Vagina (tissue), 2 donors: ENCODE results near the gene CXCR6.

Experiments
- CTCF ChIP-seq, 3 experiments: fragments of 450-650 bp in 2 of 3; fragments of 200-600 bp in 1 of 3; sonication (generic) in 1 of 3; IDR thresholded peaks; one replicate each; pipeline ENCODE4 v1.5.1; 2017 to 2019; ENCODE audit warnings: antibody characterized with exemption in 3 of 3, mild to moderate bottlenecking in 2 of 3, moderate library complexity in 2 of 3
- POLR2A ChIP-seq, 2 donors: fragments of 450-650 bp; IDR thresholded peaks; one replicate each; pipeline ENCODE4 v1.6.1; 2017; ENCODE audit warnings: antibody characterized with exemption in 2 of 2, mild to moderate bottlenecking in 2 of 2, moderate library complexity in 2 of 2

DNA sequence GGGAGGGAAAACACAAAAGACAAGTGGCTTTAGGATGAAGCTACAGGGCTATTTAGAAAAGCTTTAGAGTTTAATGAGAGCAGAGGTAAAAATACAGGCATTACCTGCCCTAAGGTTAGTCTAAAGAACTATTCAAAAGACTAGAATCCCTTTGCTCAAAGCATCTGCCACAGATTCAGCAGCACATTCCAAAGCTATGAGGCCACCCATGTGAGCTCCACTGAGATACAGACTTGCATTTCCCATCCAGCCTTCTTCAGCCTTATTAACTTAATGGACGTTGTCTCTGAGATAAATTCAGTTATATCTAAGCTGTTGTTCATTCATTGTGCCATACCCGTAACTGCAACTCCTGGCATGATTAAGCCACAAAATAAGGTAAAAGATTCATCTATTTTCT is 25.4 kb downstream of the CXCR6 start:
- TF ChIP-seq CTCF (IDR thresholded peaks at IDR 0.05) (no peak), POLR2A (IDR thresholded peaks at IDR 0.05) (no peak)
